Endothelial cell of umbilical vein (primary cell): ENCODE results near the gene APOBEC2. TPM values are rescaled to one million over a fixed set of nuclear protein-coding genes. Genes with fewer than 3 reads are reported as not detected.

Source experiments
- BruUV-seq: library from RNA; stranded (reverse); fragments of 400-500 nt; replicated peaks from 2 replicates; lab custom pipeline; 2021; lab: Mats Ljungman, UMichigan
- CTCF ChIA-PET: fragments of 300-600, 350-600 bp; sonication (Branson Sonifier 250); formaldehyde crosslinking; loops from one replicate; lab custom pipeline; 2021; ENCODE audit warnings: antibody characterized with exemption, inconsistent platforms; lab: Charles Lee
- POLR2A ChIA-PET: fragments of 300-600, 350-600 bp; sonication (Branson Sonifier 250); formaldehyde crosslinking; loops from one replicate; lab custom pipeline; 2021; ENCODE audit warnings: antibody characterized with exemption, inconsistent platforms; lab: Charles Lee
- DNase-seq: peaks from one replicate; pipeline ENCODE4 v3.0.0-alpha.2; 2011; ENCODE audit warnings: low read depth, low spot score
- FAIRE-seq: peaks from 2 replicates; lab custom pipeline; 2011; peaks lifted over from hg19 to GRCh38; lab: Jason Lieb, UNC
- H2AFZ ChIP-seq: 2 replicates; pipeline ENCODE4 v1.6.0; 2012; ENCODE audit warnings: low read depth, low read length, control low read depth, inconsistent platforms
- H3K27ac ChIP-seq: 2 replicates; pipeline ENCODE4 v1.5.1; 2011; ENCODE audit warnings: low read depth, mild to moderate bottlenecking, control low read depth, low read length, moderate library complexity; ENCODE audit not compliant: insufficient read depth
- H3K27me3 ChIP-seq, 2 experiments: 2 replicates each; pipeline versions ENCODE4 v1.6.0 to v1.6.1; 2011; ENCODE audit warnings: low read length in 2 of 2, mixed read lengths in 1 of 2; ENCODE audit not compliant: control insufficient read depth in 2 of 2, insufficient read depth in 2 of 2
- H3K36me3 ChIP-seq, 2 experiments: 2 replicates in 1 of 2; 3 replicates in 1 of 2; pipeline ENCODE4 v1.5.1; 2011; ENCODE audit warnings: low read length in 2 of 2, mild to moderate bottlenecking in 1 of 2, moderate library complexity in 1 of 2; ENCODE audit not compliant: control insufficient read depth in 2 of 2, insufficient read depth in 2 of 2; ENCODE audit errors: extremely low read depth in 1 of 2
- H3K4me1 ChIP-seq: 3 replicates; pipeline ENCODE4 v1.5.1; 2011; ENCODE audit warnings: mild to moderate bottlenecking, low read length; ENCODE audit not compliant: control insufficient read depth, insufficient read depth; ENCODE audit errors: extremely low read depth
- H3K4me2 ChIP-seq: 2 replicates; pipeline ENCODE4 v1.6.1; 2011; ENCODE audit warnings: low read length, control low read depth, mixed read lengths; ENCODE audit not compliant: insufficient read depth
- H3K4me3 ChIP-seq, 3 experiments: fragments of 200-600 bp in 1 of 3; sonication (generic), shearing (Covaris generic) in 1 of 3; replicated peaks in 1 of 3; 2 replicates each; pipeline ENCODE4 v1.5.1; 2011 to 2016; ENCODE audit warnings: control low read depth in 3 of 3, low read length in 3 of 3, mild to moderate bottlenecking in 2 of 3, inconsistent platforms in 1 of 3, low read depth in 1 of 3, moderate library complexity in 1 of 3; ENCODE audit not compliant: insufficient read depth in 1 of 3
- H3K79me2 ChIP-seq: 2 replicates; pipeline ENCODE4 v1.6.0; 2012; ENCODE audit warnings: low read length, inconsistent platforms; ENCODE audit not compliant: control insufficient read depth, insufficient read depth
- H3K9ac ChIP-seq: replicated peaks from 2 replicates; pipeline ENCODE3; 2011; ENCODE audit warnings: low read length, control low read depth; ENCODE audit not compliant: insufficient read depth; ENCODE audit errors: extremely low read depth
- H3K9me1 ChIP-seq: replicated peaks from 3 replicates; pipeline ENCODE4 v1.6.0; 2011; ENCODE audit warnings: mild to moderate bottlenecking, low read length; ENCODE audit not compliant: control insufficient read depth, insufficient read depth; ENCODE audit errors: extremely low read depth
- H3K9me3 ChIP-seq: replicated peaks from 2 replicates; pipeline ENCODE4 v1.5.1; 2012; ENCODE audit warnings: low read length, inconsistent platforms; ENCODE audit not compliant: control insufficient read depth, insufficient read depth
- H4K20me1 ChIP-seq: replicated peaks from 2 replicates; pipeline ENCODE3; 2011; ENCODE audit warnings: mild to moderate bottlenecking, low read length; ENCODE audit not compliant: control insufficient read depth, insufficient read depth; ENCODE audit errors: extremely low read depth
- EZH2 ChIP-seq: IDR thresholded peaks from 2 replicates; pipeline ENCODE4 v1.6.1; 2012; ENCODE audit warnings: borderline replicate concordance, low read depth, mild to moderate bottlenecking, moderate library complexity, low read length, inconsistent platforms; ENCODE audit not compliant: severe bottlenecking
- FOS ChIP-seq: IDR thresholded peaks from 2 replicates; pipeline ENCODE4 v1.6.1; 2011; ENCODE audit warnings: mild to moderate bottlenecking, low read length, moderate library complexity, borderline replicate concordance; ENCODE audit not compliant: insufficient read depth
- GATA2 ChIP-seq: IDR thresholded peaks from 2 replicates; pipeline ENCODE4 v1.7.0; 2011; ENCODE audit warnings: low read depth, mild to moderate bottlenecking, moderate library complexity, mixed read lengths, low read length; ENCODE audit not compliant: insufficient read length, insufficient read depth
- JUN ChIP-seq: IDR thresholded peaks from 2 replicates; pipeline ENCODE4 v1.6.1; 2011; ENCODE audit warnings: borderline replicate concordance, low read depth; ENCODE audit not compliant: insufficient read length, insufficient read depth
- POLR2A ChIP-seq: IDR thresholded peaks from 2 replicates; pipeline ENCODE4 v1.6.1; 2012; ENCODE audit warnings: low read depth, mild to moderate bottlenecking, control low read depth, low read length
- POLR2AphosphoS5 ChIP-seq: IDR thresholded peaks from 2 replicates; pipeline ENCODE4 v1.6.1; 2012; ENCODE audit warnings: low read depth, mild to moderate bottlenecking, control low read depth, low read length, moderate library complexity; ENCODE audit not compliant: insufficient read depth
- dilution Hi-C: fragments of 300-500 bp; cut with MboI; formaldehyde crosslinking; loops from one replicate; pipeline ENCODE4 v1.15.0; 2019; ENCODE audit warnings: low sequenced_read_pairs; ENCODE audit not compliant: extremely low pct_ligation_motif_present
- intact Hi-C: fragments of 100-400 bp; cut with micrococcal nuclease; formaldehyde crosslinking; loops from one replicate; pipeline ENCODE4 v1.10.0; 2022
- polyA plus RNA-seq, 4 experiments: library from polyadenylated mRNA; depleted of rRNA in 3 of 4; stranded (reverse) in 3 of 4; unstranded in 1 of 4; fragments of >200 nt; gene quantifications; 2 replicates each; pipeline versions ENCODE4 v1.2.1 to v1.2.3, GENCODE V29; 2011 to 2012; ENCODE audit warnings: missing spikeins in 1 of 4
- total RNA-seq: library from RNA; stranded (reverse); gene quantifications from 2 replicates; pipeline ENCODE4 v1.2.3, GENCODE V29; 2021

The APOBEC2 gene
- total and polyA plus RNA-seq, 2 donors (not counting 3 experiments of a cell fraction or from before 2014, with no cell fraction given) = not detected

DNA sequence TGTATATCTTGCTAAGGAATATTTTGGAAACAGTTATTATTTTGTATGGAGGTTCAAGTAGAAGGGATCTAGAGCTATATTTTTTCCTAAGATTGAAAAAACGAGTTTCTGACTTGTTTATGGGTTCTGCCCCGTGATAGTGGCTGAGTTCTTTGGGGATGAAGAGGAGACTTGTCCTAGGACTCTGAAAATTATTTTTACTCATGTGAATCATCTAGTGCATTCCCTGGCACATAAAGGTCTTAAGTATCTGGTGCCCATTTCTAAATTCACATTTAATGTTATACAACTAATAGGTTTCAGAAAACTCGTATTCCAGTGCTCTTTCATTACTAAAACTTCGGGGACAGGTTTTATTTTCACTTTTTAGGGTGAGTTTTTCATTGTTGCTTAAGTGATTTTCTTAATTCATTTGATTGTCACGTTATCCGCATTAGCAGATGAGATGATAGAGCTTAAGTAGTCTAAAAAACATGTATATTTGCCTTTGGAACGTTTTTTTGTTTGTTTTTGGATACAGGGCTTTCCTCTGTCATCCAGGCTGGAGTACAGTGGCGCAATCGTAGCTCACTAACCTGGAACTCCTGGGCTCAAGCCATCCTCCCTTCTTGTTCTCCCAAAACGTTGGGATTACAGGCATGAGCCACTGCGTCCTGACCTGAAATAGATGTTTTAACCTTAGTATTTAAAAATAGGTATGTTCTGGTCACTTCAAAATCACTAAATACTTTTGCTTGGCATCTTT, 21.9 kb downstream of the APOBEC2 start:
- Histone ChIP-seq H3K27me3 (no peaks in the 10 kb centered on the region), H3K27ac (peak overlapping the region; percentile 96), H3K36me3 (peaks cover 4 to 5% of the 10 kb centered on the region in 2 experiments), H3K4me3 (peak overlapping the region in 1 of 3 experiments; percentile 88), H3K9ac (peak overlapping the region; percentile 96), H3K4me1 (peaks cover 23% of the 10 kb centered on the region), H2AFZ (no peak overlapping the region), H4K20me1 (peaks cover 3% of the 10 kb centered on the region), H3K9me3 (no peaks in the 10 kb centered on the region), H3K9me1 (no peaks in the 10 kb centered on the region), H3K79me2 (peaks cover 62% of the 10 kb centered on the region), H3K4me2 (peak overlapping the region; percentile 94)
- intact Hi-C loops = loop anchor here (5.0 kb wide), 1 partner anchor 242 kb away; no protein-coding TSS in a partner anchor
- TF ChIP-seq EZH2 (no peak), GATA2 (no peak), POLR2A (peak; percentile 22), POLR2AphosphoS5 (no peak), FOS (no peak), JUN (no peak)
- ChIA-PET POLR2A (interaction anchor here (0.6 kb wide), 1 partner anchor 19 kb away, joined by 3 read pairs; no protein-coding TSS in a partner anchor), CTCF (interaction anchor here (0.9 to 2.8 kb wide), 4 partner anchors 18 to 107 kb away, joined by 3 to 13 read pairs (median 9); no protein-coding TSS in a partner anchor)
- FAIRE-seq (no peak), DNase-seq (no peak)
- BruUV-seq = no TSS peak
- dilution Hi-C loops = no loop called here
